Endothelial cell of umbilical vein (primary cell): ENCODE results near the gene AMDHD2. TPM values are rescaled to one million over a fixed set of nuclear protein-coding genes. Genes with fewer than 3 reads are reported as not detected.

Experiments
- BruUV-seq: library from RNA; stranded (reverse); fragments of 400-500 nt; replicated peaks from 2 replicates; lab custom pipeline; 2021; lab: Mats Ljungman, UMichigan
- CTCF ChIA-PET: fragments of 300-600, 350-600 bp; sonication (Branson Sonifier 250); formaldehyde crosslinking; loops from one replicate; lab custom pipeline; 2021; ENCODE audit warnings: antibody characterized with exemption, inconsistent platforms; lab: Charles Lee
- POLR2A ChIA-PET: fragments of 300-600, 350-600 bp; sonication (Branson Sonifier 250); formaldehyde crosslinking; loops from one replicate; lab custom pipeline; 2021; ENCODE audit warnings: antibody characterized with exemption, inconsistent platforms; lab: Charles Lee
- DNase-seq: peaks from one replicate; pipeline ENCODE4 v3.0.0-alpha.2; 2011; ENCODE audit warnings: low read depth, low spot score
- FAIRE-seq: peaks from 2 replicates; lab custom pipeline; 2011; peaks lifted over from hg19 to GRCh38; lab: Jason Lieb, UNC
- H2AFZ ChIP-seq: 2 replicates; pipeline ENCODE4 v1.6.0; 2012; ENCODE audit warnings: low read depth, low read length, control low read depth, inconsistent platforms
- H3K27ac ChIP-seq: 2 replicates; pipeline ENCODE4 v1.5.1; 2011; ENCODE audit warnings: low read depth, mild to moderate bottlenecking, control low read depth, low read length, moderate library complexity; ENCODE audit not compliant: insufficient read depth
- H3K27me3 ChIP-seq, 2 experiments: 2 replicates each; pipeline versions ENCODE4 v1.6.0 to v1.6.1; 2011; ENCODE audit warnings: low read length in 2 of 2, mixed read lengths in 1 of 2; ENCODE audit not compliant: control insufficient read depth in 2 of 2, insufficient read depth in 2 of 2
- H3K36me3 ChIP-seq, 2 experiments: 2 replicates in 1 of 2; 3 replicates in 1 of 2; pipeline ENCODE4 v1.5.1; 2011; ENCODE audit warnings: low read length in 2 of 2, mild to moderate bottlenecking in 1 of 2, moderate library complexity in 1 of 2; ENCODE audit not compliant: control insufficient read depth in 2 of 2, insufficient read depth in 2 of 2; ENCODE audit errors: extremely low read depth in 1 of 2
- H3K4me1 ChIP-seq: 3 replicates; pipeline ENCODE4 v1.5.1; 2011; ENCODE audit warnings: mild to moderate bottlenecking, low read length; ENCODE audit not compliant: control insufficient read depth, insufficient read depth; ENCODE audit errors: extremely low read depth
- H3K4me2 ChIP-seq: 2 replicates; pipeline ENCODE4 v1.6.1; 2011; ENCODE audit warnings: low read length, control low read depth, mixed read lengths; ENCODE audit not compliant: insufficient read depth
- H3K4me3 ChIP-seq, 3 experiments: fragments of 200-600 bp in 1 of 3; sonication (generic), shearing (Covaris generic) in 1 of 3; replicated peaks in 1 of 3; 2 replicates each; pipeline ENCODE4 v1.5.1; 2011 to 2016; ENCODE audit warnings: control low read depth in 3 of 3, low read length in 3 of 3, mild to moderate bottlenecking in 2 of 3, inconsistent platforms in 1 of 3, low read depth in 1 of 3, moderate library complexity in 1 of 3; ENCODE audit not compliant: insufficient read depth in 1 of 3
- H3K79me2 ChIP-seq: 2 replicates; pipeline ENCODE4 v1.6.0; 2012; ENCODE audit warnings: low read length, inconsistent platforms; ENCODE audit not compliant: control insufficient read depth, insufficient read depth
- H3K9ac ChIP-seq: replicated peaks from 2 replicates; pipeline ENCODE3; 2011; ENCODE audit warnings: low read length, control low read depth; ENCODE audit not compliant: insufficient read depth; ENCODE audit errors: extremely low read depth
- H3K9me1 ChIP-seq: replicated peaks from 3 replicates; pipeline ENCODE4 v1.6.0; 2011; ENCODE audit warnings: mild to moderate bottlenecking, low read length; ENCODE audit not compliant: control insufficient read depth, insufficient read depth; ENCODE audit errors: extremely low read depth
- H3K9me3 ChIP-seq: replicated peaks from 2 replicates; pipeline ENCODE4 v1.5.1; 2012; ENCODE audit warnings: low read length, inconsistent platforms; ENCODE audit not compliant: control insufficient read depth, insufficient read depth
- H4K20me1 ChIP-seq: replicated peaks from 2 replicates; pipeline ENCODE3; 2011; ENCODE audit warnings: mild to moderate bottlenecking, low read length; ENCODE audit not compliant: control insufficient read depth, insufficient read depth; ENCODE audit errors: extremely low read depth
- CTCF ChIP-seq, 2 donors: IDR thresholded peaks; 1 replicate in 1 of 2; 2 replicates in 1 of 2; pipeline ENCODE4 v1.5.1; 2011; ENCODE audit warnings: low read length in 2 of 2, mild to moderate bottlenecking in 2 of 2, moderate library complexity in 2 of 2, control low read depth in 1 of 2, inconsistent platforms in 1 of 2, low read depth in 1 of 2; ENCODE audit not compliant: insufficient read depth in 1 of 2; ENCODE audit errors: extremely low read depth in 1 of 2
- EZH2 ChIP-seq: IDR thresholded peaks from 2 replicates; pipeline ENCODE4 v1.6.1; 2012; ENCODE audit warnings: borderline replicate concordance, low read depth, mild to moderate bottlenecking, moderate library complexity, low read length, inconsistent platforms; ENCODE audit not compliant: severe bottlenecking
- FOS ChIP-seq: IDR thresholded peaks from 2 replicates; pipeline ENCODE4 v1.6.1; 2011; ENCODE audit warnings: mild to moderate bottlenecking, low read length, moderate library complexity, borderline replicate concordance; ENCODE audit not compliant: insufficient read depth
- POLR2A ChIP-seq: IDR thresholded peaks from 2 replicates; pipeline ENCODE4 v1.6.1; 2012; ENCODE audit warnings: low read depth, mild to moderate bottlenecking, control low read depth, low read length
- POLR2AphosphoS5 ChIP-seq: IDR thresholded peaks from 2 replicates; pipeline ENCODE4 v1.6.1; 2012; ENCODE audit warnings: low read depth, mild to moderate bottlenecking, control low read depth, low read length, moderate library complexity; ENCODE audit not compliant: insufficient read depth
- dilution Hi-C: fragments of 300-500 bp; cut with MboI; formaldehyde crosslinking; loops from one replicate; pipeline ENCODE4 v1.15.0; 2019; ENCODE audit warnings: low sequenced_read_pairs; ENCODE audit not compliant: extremely low pct_ligation_motif_present
- intact Hi-C: fragments of 100-400 bp; cut with micrococcal nuclease; formaldehyde crosslinking; loops from one replicate; pipeline ENCODE4 v1.10.0; 2022
- polyA plus RNA-seq, 4 experiments: library from polyadenylated mRNA; depleted of rRNA in 3 of 4; stranded (reverse) in 3 of 4; unstranded in 1 of 4; fragments of >200 nt; gene quantifications; 2 replicates each; pipeline versions ENCODE4 v1.2.1 to v1.2.3, GENCODE V29; 2011 to 2012; ENCODE audit warnings: missing spikeins in 1 of 4
- total RNA-seq: library from RNA; stranded (reverse); gene quantifications from 2 replicates; pipeline ENCODE4 v1.2.3, GENCODE V29; 2021

AMDHD2 gene
- total and polyA plus RNA-seq, 2 donors (not counting 3 experiments of a cell fraction or from before 2014, with no cell fraction given), result 39.4 to 59.5 TPM

GRCh38 chr16:2490190-2491105, 29.7 kb upstream of the AMDHD2 start:
- Histone ChIP-seq H3K27me3 (no peaks in the 10 kb centered on the region), H2AFZ (no peak overlapping the region), H3K36me3 (no peaks in the 10 kb centered on the region), H4K20me1 (no peaks in the 10 kb centered on the region), H3K4me2 (no peak overlapping the region), H3K79me2 (peaks cover 6% of the 10 kb centered on the region), H3K9ac (no peak overlapping the region), H3K4me1 (no peaks in the 10 kb centered on the region), H3K9me3 (no peaks in the 10 kb centered on the region), H3K27ac (no peak overlapping the region), H3K9me1 (no peaks in the 10 kb centered on the region), H3K4me3 (no peak overlapping the region)
- intact Hi-C loops (no loop called here), dilution Hi-C loops (no loop called here)
- DNase-seq, result no peak
- BruUV-seq, result no TSS peak
- POLR2A ChIA-PET, result no interaction called here
- no peak for FAIRE-seq
- CTCF ChIA-PET, result interaction anchor here (1.6 kb wide), 1 partner anchor 11 kb away, joined by 8 read pairs; no protein-coding TSS in a partner anchor
- TF ChIP-seq CTCF (IDR thresholded peaks at IDR 0.05; ENCODE audit: extremely low read depth in 1 of 2, insufficient read depth in 1 of 2, low read depth in 1 of 2, low read length in 2 of 2) (no peak), EZH2 (no peak), FOS (no peak), POLR2A (no peak), POLR2AphosphoS5 (no peak)
